SW 1271 (cell line): ENCODE measurements around the gene EMX1.
"Not testable (repeated sequence)": the region's sequence is repeated elsewhere in the genome, so short reads cannot be mapped to it uniquely, and the experiment has no call there.

Experiments
- DNase-seq, 2 experiments: peaks; one replicate each; lab custom pipeline; 2025; lab: John Stamatoyannopoulos, UW

Gene EMX1

GRCh38 chr2:72900191-72900825 is 17.0 kb upstream of the EMX1 start:
- no peak for DNase-seq

- DNase-seq: no peak
Observed at GRCh38 chr2:72901426-72901825, 15.9 kb upstream of the EMX1 start.

DNA sequence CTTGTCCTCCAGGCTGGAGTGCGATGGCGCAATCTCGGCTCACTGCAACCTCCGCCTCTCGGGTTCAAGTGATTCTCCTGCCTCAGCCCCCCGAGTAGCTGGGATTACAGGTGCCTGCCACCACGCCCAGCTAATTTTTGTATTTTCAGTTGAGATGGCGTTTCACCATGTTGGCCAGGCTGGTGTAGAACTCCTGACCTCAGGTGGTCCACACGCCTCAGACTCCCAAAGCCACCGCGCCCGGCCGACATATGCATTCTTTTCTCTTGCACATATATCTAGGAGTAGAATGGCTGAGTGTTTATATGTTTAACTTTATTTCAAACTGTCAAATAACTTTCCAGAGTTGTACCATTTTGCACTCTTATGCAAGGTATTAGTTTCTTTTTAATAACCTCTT is 9.9 kb upstream of the EMX1 start:
- not testable (repeated sequence) for DNase-seq

DNA sequence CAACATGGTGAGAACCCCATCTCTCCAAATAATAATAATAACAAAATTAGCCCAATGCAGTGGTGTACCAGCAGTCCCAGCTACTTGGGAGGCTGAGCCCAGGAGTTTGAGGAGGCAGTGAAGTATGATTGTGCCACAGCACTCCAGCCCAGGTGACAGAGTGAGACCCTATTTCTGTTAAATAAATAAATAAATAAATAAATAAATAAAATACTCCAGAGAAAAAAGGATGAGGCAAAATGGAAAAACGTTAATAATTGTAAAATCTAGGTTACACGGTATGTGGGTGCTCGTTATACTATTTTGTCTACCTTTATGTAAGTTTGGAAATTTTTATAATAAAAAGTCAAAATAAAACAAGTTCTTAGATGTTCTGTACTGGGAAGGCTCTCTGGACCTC is 8.6 kb upstream of the EMX1 start:
- DNase-seq: no peak

DNA sequence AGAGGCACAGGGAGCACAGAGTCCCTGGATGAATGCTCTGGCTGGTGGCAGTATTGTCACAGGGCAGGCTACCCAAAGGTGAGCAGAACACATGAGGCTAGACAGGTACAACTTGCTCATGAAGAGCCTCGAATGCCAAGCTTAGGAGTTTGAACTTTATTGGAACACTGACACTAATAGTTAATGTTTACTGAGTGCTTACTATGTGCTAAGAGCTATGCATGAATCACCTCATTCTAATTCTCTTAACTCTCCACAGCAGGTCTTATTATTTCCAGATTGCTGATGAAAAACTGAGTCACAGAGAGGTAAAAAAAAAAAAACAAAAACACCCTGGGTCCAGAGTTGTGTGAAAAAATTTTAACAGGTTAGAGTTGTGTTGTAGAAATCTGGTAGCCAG is 6.1 kb upstream of the EMX1 start:
- no peak for DNase-seq

DNA sequence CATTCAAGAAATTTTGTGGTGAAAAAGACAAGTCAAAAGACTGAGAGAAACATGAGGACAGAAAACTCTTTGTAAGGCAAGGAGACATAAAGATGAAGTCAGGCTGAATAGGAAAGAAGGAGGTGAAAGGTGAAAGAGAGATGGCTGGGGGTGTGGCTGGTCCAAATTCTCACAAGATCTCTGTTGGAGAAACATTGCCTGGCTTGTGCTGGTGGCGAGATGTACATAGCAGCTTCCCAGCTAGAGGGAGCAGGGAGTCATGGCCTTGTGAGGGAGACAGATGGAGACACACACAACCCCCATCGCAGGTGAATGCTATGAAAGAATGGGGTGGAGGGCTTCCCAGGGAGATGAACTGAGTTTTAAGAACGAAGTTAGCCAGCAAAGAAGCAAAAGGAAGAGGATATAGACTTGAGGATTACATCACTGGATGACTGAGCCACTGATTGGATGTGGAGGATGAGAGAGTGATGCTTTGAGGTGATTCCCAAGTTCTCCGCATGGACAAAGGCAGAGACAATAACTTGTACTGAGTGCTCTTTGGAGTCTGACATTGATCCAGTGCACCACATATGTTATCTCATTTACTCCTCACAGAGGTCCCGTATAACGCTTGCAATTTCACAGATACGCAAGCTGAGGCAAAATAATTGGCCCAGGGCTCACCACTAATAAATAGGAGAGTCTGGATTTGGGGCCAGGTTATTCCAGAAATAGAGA is 3.7 kb upstream of the EMX1 start:
- DNase-seq: peak in 1 of 2 experiments; percentile 57

DNA sequence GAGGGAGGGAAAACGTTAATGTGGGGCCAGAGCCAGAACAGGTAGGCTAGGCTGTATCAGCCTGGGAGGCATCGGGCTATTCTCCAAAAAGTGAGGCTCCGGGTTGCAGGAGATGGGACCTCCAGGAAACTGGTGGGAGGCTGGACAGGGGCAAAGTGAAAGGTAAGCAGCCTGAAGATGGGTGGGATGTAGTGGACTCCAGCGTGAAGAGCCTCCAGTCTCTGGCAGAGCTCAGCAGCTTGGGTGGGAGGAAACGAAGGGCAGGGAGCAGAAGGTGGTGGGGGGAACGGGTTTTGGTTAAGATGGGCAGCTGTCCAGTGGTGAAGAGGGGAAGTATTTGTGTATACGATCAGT is 3.1 kb upstream of the EMX1 start:
- no peak for DNase-seq

GRCh38 chr2:72914589-72915319 is 2.6 kb upstream of the EMX1 start:
- no peak for DNase-seq

DNA sequence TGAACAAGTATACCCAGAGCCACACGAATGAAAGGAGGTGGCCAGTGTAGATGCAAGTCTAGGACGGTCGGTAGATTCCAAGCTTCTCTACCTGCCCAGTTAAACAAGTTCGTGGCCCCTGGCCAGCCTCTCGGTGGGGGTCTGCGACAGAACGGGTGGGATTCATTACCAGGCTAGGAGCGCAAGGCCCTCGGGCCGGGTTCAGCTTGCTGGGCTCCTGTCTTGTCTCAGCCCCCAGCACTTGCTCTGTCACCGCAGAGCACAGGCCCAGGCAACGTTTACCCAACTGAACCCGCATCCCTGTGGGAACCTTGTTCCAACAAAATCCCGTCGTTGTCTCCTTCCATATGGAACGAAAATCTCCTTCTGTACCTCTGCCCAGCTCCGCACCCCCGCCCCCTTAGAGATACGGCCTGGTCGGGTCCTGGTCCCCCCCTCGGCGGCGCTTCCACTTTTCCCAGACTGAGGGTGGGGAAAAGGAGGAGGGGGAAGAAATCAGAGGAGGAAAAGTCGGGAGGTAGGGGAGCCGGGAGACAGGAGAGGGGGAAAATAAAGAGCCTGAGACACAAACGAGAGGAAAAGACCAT is 1.9 kb upstream of the EMX1 start:
- DNase-seq: no peak

DNA sequence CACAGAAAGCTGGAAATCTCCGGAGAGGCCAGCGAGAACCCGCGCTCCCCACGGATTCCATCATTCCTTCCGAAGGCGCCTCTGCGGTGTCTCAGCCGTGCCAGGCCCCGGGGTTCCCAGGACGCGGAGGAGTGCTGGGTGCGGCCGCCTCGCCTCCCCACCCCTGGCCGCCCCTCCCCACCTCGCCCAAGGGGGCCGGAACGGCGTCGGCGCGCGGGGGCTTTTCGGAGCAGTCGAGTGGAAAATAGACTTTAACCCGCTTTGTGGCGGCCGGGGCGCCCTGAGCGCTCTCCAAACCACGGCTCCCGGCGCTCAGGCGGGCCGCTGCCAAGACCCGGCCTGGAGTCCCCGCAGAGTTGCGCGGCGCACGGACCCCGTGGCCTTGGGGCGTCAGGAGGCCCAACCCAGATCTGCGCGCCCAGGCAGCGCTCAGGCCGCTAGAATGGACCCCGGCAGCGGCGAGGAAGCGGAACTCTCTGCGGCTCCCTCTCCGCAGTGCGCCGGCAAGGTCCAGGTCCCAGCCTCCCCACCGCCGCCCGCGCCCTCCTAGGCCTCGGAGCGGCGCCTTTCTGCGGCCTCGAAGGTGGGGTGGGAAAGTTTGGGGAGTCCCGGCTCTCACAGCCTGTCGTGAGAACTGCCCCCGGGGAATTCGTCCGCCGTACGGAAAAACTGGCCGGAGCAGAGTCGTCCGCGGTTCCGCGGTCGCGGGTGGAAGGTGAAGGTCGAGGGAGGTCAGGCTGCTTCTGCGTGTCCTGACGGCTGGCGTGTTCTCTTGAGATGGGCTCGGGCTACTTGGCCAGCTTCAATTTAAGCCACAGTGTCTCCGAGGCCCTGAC is 1.2 kb upstream of the EMX1 start:
- no peak for DNase-seq

- DNase-seq: no peak
Observed at GRCh38 chr2:72916743-72917137, 579 bp upstream of the EMX1 start.

DNA sequence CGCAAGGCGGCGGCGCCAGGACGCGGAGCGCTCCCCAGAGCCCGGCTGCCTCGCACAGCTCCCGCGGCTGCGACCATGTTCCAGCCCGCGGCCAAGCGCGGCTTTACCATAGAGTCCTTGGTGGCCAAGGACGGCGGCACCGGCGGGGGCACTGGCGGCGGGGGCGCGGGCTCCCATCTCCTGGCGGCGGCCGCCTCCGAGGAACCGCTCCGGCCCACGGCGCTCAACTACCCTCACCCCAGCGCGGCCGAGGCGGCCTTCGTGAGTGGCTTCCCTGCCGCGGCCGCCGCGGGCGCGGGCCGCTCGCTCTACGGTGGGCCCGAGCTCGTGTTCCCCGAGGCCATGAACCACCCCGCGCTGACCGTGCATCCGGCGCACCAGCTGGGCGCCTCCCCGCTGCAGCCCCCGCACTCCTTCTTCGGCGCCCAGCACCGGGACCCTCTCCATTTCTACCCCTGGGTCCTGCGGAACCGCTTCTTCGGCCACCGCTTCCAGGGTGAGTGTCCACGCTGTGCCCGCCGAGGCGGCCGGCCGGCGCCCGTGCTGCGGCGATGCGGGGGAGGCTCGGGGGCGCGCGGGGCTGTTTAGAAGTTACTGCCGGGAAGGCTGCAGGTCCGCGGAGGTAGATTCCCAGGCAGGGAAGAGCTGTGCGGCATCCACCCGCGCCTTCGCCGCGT is 696 bp downstream of the EMX1 start:
- DNase-seq: no peak

GRCh38 chr2:72919414-72920317 is 2.3 kb downstream of the EMX1 start:
- no peak for DNase-seq

DNA sequence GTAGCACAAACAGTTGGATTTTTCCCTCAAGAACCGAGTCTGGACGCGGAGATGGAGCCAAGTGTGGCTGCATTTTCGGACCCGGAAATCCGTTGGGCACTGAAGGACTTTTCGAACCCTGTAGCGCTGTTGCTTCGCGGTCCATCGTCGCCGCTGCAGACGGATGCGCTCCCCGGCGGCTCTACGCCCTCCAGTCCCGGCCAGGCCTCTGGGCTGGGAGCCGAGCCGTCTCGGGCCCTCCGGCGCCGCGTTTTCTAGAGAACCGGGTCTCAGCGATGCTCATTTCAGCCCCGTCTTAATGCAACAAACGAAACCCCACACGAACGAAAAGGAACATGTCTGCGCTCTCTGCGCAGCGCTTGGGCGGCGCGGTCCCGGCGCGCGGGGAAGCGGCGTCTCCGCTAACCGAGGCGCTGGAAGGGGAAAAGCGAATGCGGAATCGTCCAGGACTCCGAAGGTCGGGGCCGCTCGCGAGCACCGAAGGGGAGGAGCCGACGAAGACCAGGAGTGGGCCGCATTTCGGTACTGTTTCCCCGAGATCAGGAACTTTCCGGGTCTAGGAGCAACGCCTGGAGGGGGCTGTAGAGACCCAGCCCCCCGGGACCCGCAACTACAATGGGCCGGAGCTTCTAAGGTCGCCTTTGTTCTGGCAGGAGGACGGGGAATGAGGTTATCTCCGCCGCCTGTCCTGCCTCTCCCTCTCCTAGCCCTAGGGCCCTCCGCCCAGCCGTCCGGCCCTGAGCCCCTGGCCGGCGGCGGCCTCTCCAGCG is 3.2 kb downstream of the EMX1 start:
- DNase-seq: no peak

GRCh38 chr2:72921088-72921851 is 4.0 kb downstream of the EMX1 start:
- DNase-seq: no peak

DNA sequence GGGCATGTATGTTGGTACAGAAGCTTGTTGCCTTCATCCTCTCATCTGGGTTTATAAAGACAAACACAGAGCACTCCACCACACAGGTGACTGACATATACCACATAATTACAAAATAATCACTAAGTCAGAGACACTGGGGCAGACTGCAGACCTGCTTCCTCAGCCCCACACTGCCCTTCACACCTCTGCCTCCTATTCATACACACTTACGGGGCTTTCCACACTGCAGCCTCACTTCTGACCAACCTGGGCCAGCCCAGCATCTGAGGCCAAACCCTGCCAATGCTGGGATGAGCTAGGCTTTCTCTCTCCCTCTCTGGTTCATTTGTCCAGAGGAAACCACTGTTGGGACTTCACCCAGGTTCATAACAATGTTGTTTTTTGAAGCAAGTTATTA is 4.5 kb downstream of the EMX1 start:
- no peak for DNase-seq

GRCh38 chr2:72923833-72924352 is 6.6 kb downstream of the EMX1 start:
- DNase-seq: no peak

DNA sequence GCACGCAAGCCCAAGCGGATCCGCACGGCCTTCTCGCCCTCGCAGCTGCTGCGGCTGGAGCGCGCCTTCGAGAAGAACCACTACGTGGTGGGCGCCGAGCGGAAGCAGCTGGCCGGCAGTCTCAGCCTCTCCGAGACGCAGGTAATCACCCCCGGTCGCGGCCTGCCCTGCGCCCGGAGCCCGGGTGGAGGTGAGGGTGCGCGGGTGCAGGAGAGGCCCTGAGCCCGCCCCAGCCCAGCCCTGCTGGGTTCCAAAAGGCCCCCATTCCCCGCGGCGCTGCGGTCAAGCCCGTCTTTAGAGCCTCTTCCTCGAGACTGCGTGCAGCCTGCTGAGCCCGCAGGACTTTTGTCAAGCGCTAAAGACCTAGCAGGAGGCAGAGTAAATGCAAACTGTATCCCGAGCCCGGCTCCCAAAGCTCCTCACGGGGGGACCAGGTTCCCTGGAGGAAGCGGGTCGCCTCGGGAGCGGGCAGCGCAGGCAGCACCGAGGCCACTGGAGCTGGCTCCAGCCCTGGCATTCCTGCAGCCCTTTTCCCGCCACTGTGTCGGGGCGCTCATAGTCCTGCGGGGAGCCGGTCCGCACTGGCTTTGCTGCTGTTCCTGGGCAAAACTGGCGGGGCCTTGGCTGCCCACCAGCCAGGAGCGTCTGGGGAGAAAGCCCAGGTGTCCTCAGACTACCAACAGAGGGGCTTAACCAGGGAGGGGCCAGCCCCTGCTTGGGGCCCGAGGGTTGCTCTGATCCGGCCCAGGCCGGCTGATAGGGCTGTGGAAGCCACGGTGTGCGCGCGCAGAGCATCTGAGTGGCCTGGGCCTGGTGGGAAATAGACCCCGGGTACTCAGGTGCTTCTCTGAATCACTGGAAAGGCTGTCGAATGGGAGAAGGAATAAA is 7.3 kb downstream of the EMX1 start:
- DNase-seq: no peak
